AG04449 (cell line): ENCODE measurements around the gene RPS18.

Experiments used
- CTCF ChIA-PET: fragments of 350-600 bp; formaldehyde crosslinking; extraction: SDS; loops from one replicate; lab custom pipeline; 2021; ENCODE audit warnings: antibody characterized with exemption; lab: Yijun Ruan, JAX
- POLR2A ChIA-PET: fragments of 400-600, 350-600 bp; formaldehyde crosslinking; extraction: SDS; loops from one replicate; lab custom pipeline; 2020; ENCODE audit warnings: antibody characterized with exemption, inconsistent platforms; lab: Yijun Ruan, JAX
- DNase-seq: peaks from one replicate; pipeline ENCODE4 v3.0.0-alpha.2; 2010; ENCODE audit warnings: low read depth, low spot score
- H3K4me3 ChIP-seq: 2 replicates; pipeline ENCODE4 v1.5.1; 2011; ENCODE audit warnings: low read depth, mild to moderate bottlenecking, control low read depth, low read length
- TF ChIP-seq, protein P1 (sequence below): IDR thresholded peaks from one replicate; pipeline ENCODE4 v1.5.1; 2011; ENCODE audit warnings: mild to moderate bottlenecking, moderate library complexity, low read length, control low read depth, inconsistent platforms; ENCODE audit not compliant: insufficient read depth; ENCODE audit errors: missing control alignments

RPS18 gene

GRCh38 chr6:33317419-33317668 is 45.5 kb downstream of the RPS18 start:
- no peak for DNase-seq
- ChIA-PET POLR2A (interaction anchor here (0.7 to 2.1 kb wide), 7 partner anchors 9 to 346 kb away, joined by 3 to 11 read pairs (median 5); partner anchors contain the start of genes B3GALT4, ITPR3 and RGL2), CTCF (interaction anchor here (0.9 to 4.0 kb wide), 3 partner anchors 18 to 73 kb away, joined by 3 to 14 read pairs (median 6); partner anchors contain the start of gene RGL2)
- H3K4me3 ChIP-seq, result peak overlapping the region; percentile 67
- TF ChIP-seq, protein P1, sequence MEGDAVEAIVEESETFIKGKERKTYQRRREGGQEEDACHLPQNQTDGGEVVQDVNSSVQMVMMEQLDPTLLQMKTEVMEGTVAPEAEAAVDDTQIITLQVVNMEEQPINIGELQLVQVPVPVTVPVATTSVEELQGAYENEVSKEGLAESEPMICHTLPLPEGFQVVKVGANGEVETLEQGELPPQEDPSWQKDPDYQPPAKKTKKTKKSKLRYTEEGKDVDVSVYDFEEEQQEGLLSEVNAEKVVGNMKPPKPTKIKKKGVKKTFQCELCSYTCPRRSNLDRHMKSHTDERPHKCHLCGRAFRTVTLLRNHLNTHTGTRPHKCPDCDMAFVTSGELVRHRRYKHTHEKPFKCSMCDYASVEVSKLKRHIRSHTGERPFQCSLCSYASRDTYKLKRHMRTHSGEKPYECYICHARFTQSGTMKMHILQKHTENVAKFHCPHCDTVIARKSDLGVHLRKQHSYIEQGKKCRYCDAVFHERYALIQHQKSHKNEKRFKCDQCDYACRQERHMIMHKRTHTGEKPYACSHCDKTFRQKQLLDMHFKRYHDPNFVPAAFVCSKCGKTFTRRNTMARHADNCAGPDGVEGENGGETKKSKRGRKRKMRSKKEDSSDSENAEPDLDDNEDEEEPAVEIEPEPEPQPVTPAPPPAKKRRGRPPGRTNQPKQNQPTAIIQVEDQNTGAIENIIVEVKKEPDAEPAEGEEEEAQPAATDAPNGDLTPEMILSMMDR, result no peak

DNA sequence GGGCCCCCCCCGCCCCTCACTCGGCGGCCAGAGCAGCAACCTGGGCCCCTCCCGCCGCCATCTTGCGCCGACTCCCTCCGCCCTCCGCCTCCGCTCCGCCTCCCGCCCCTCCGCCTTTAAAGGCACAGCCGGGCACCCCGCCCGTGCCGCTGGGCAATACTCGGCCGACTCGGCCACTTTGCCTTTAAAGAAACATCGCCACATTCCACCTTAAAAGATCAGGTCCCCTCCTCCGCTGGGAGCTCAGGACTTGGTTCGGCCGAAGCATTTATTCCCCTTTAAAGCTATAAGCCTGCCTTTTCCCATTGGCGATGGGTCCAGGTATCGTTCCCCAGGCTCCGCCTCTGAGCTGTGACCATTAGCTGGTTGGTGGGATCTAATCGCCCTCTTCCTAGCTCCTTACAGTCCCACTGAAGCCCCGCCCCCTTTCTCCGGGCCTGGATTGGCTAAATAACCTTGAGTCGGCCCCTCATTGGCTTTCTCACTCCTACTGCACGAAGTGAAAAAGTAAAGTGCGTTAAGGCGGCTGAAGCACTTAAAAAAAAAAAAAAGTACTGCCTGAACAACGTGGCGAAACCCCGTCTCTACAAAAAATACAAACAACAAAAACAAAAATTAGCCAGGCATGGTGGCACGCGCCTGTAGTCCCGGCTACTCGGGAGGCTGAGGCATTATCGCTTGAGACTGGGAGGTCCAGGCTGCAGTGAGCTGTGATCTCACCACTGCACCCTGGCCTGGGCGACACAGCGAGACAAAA is 46.0 kb downstream of the RPS18 start, which contains the start of gene ZBTB22:
ZBTB22 (minus strand) TSS at position 76 of the 757 bp plus-strand sequence. CDS start 828 bp downstream, outside the sequence.
- CTCF ChIA-PET, result interaction anchor here (1.1 to 4.0 kb wide), 5 partner anchors 18 to 108 kb away, joined by 3 to 14 read pairs (median 6); no protein-coding TSS in a partner anchor
- POLR2A ChIA-PET, result interaction anchor here (0.6 to 2.1 kb wide), 11 partner anchors 10 to 346 kb away, joined by 3 to 11 read pairs (median 3); partner anchors contain the start of genes B3GALT4, ITPR3, PFDN6 and RGL2
- H3K4me3 ChIP-seq, result peak within 1 kb of the TSS; percentile 67
- TF ChIP-seq, protein P1, result no peak
- peak; percentile 95 for DNase-seq

GRCh38 chr6:33318426-33319073 is 46.7 kb downstream of the RPS18 start:
- TF ChIP-seq, protein P1, result no peak
- POLR2A ChIA-PET, result interaction anchor here (0.7 to 2.1 kb wide), 8 partner anchors 11 to 347 kb away, joined by 3 to 11 read pairs (median 4); partner anchors contain the start of genes PFDN6, RGL2 and WDR46
- no peak for DNase-seq
- CTCF ChIA-PET, result interaction anchor here (0.7 to 4.0 kb wide), 7 partner anchors 17 to 107 kb away, joined by 3 to 14 read pairs (median 6); no protein-coding TSS in a partner anchor
- peak overlapping the region; percentile 67 for H3K4me3 ChIP-seq

DNA sequence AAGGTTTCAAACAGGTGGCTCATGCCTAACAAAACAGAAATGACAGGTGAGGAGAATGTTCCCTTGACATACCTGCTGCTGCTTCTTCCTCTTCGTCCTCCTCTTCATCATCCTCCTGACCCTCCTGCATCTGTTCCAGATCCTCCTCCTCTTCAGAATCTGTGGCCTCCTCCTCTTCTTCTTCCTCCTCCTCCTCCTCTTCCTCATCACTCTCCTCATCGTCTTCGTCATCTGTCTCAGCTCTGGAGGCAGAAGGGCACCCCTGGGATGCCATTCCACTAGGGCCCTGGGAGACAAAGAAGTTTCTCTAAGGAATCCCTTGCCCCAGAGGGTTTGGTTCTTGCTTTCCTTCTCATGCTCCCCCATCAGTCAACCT is 48.1 kb downstream of the RPS18 start:
- POLR2A ChIA-PET, result no interaction called here
- peak overlapping the region; percentile 34 for H3K4me3 ChIP-seq
- TF ChIP-seq, protein P1, result no peak
- no peak for DNase-seq
- CTCF ChIA-PET, result interaction anchor here (1.2 to 1.5 kb wide), 2 partner anchors 40 to 99 kb away, joined by 3 read pairs; no protein-coding TSS in a partner anchor

GRCh38 chr6:33320315-33321181 is 48.7 kb downstream of the RPS18 start:
- ChIA-PET CTCF (interaction anchor here (1.1 to 1.5 kb wide), 3 partner anchors 41 to 98 kb away, joined by 3 to 4 read pairs (median 3); no protein-coding TSS in a partner anchor), POLR2A (interaction anchor here (1.0 to 1.5 kb wide), 2 partner anchors 23 to 49 kb away, joined by 3 to 5 read pairs; partner anchors contain the start of genes RPS18 and VPS52)
- TF ChIP-seq, protein P1, result no peak
- peak overlapping the region; percentile 39 for H3K4me3 ChIP-seq
- peak; percentile 70 for DNase-seq
